Right lobe of liver (tissue), 6 donors: ENCODE measurements around the gene ING5. TPM values are rescaled to one million over a fixed set of nuclear protein-coding genes. Genes with fewer than 3 reads are reported as not detected.

Experiments
- ATAC-seq, 4 donors: fragments of 200-7000 bp; cut with Tn5 transposase; one replicate each; pipeline ENCODE4 v1.9.1; 2020; ENCODE audit warnings: mild to moderate bottlenecking in 4 of 4, moderate library complexity in 4 of 4
- DNase-seq, 3 donors: peaks; one replicate each; pipeline ENCODE4 v3.0.0-alpha.2; 2020
- H3K27ac ChIP-seq, 3 donors: fragments of 200-600 bp; one replicate each; pipeline ENCODE4 v1.8.0; 2022
- H3K27me3 ChIP-seq, 2 donors: fragments of 200-600 bp; one replicate each; pipeline ENCODE4 v1.8.0; 2022
- H3K36me3 ChIP-seq, 4 donors: fragments of 200-600 bp; sonication (generic) in 1 of 4; one replicate each; pipeline versions ENCODE4 v1.5.1 to v1.8.0; 2017 to 2022; ENCODE audit warnings: control low read depth in 1 of 4
- H3K4me1 ChIP-seq, 4 donors: fragments of 200-600 bp; sonication (generic) in 1 of 4; one replicate each; pipeline versions ENCODE4 v1.5.1 to v1.8.0; 2017 to 2022; ENCODE audit warnings: control low read depth in 1 of 4
- H3K4me3 ChIP-seq, 3 donors: fragments of 200-600 bp; one replicate each; pipeline ENCODE4 v1.8.0; 2022
- H3K9me3 ChIP-seq, 4 donors: fragments of 200-600 bp; sonication (generic) in 1 of 4; one replicate each; pipeline versions ENCODE4 v1.5.1 to v1.8.0; 2017 to 2022; ENCODE audit warnings: control low read depth in 1 of 4
- CTCF ChIP-seq, 4 donors: fragments of 200-600 bp in 3 of 4; fragments of 450-650 bp in 1 of 4; IDR thresholded peaks; one replicate each; pipeline versions ENCODE4 v1.5.1 to v1.8.0; 2016 to 2022; ENCODE audit warnings: antibody characterized with exemption in 4 of 4, mild to moderate bottlenecking in 2 of 4
- POLR2A ChIP-seq: fragments of 450-650 bp; IDR thresholded peaks from one replicate; pipeline ENCODE4 v1.6.1; 2017; ENCODE audit warnings: antibody characterized with exemption, mild to moderate bottlenecking
- WGBS: methylation state at CpG from one replicate; pipeline ENCODE4 v1.1.6; 2018; ENCODE audit warnings: low coverage, low lambda C conversion rate; ENCODE audit not compliant: insufficient coverage; ENCODE audit errors: missing lambda C conversion rate; 5-methylcytosine and 5-hydroxymethylcytosine counted together
- intact Hi-C, 2 donors: fragments of 100-400 bp; cut with DNase I; formaldehyde crosslinking; loops; one replicate each; pipeline versions ENCODE4 v1.11.2 to v1.14.1; 2022
- total RNA-seq, 6 experiments: library from RNA; depleted of rRNA in 2 of 6; stranded (reverse); fragments of >200 nt in 2 of 6; fragmentation: NEBNext Ultra II Directional in 3 of 6; extraction: Animal tissue kit (Norgen Biotek cat#: 25700) in 3 of 6; gene quantifications; one replicate each; pipeline versions ENCODE4 v1.1.0 to v1.2.4, GENCODE V29; 2016 to 2023
- donor health status: DM: no; HTN: yes; CAD: no.
- donor health status: DM: no; HTN: no; CAD: no.
- donor health status: DM: no; HTN: no; CAD: no.
- donor health status: DM: no; HTN: yes; CAD: no.
- donor health status: DM: no; HTN: yes; CAD: no.

The ING5 gene
- total RNA-seq, 6 experiments from 2014 or later, result 8.2 to 20.3 (median 13.0) TPM

GRCh38 chr2:241666627-241667400 is 35.0 kb upstream of the ING5 start:
- Histone ChIP-seq H3K4me3 (no peak overlapping the region), H3K27me3 (no peaks in the 10 kb centered on the region), H3K4me1 (no peaks in the 10 kb centered on the region), H3K9me3 (no peaks in the 10 kb centered on the region), H3K27ac (no peak overlapping the region), H3K36me3 (peaks cover 0 to 33% (median 8%) of the 10 kb centered on the region in 4 donors)
- intact Hi-C loops, result no loop called here
- no peak for DNase-seq
- TF ChIP-seq CTCF (IDR thresholded peaks at IDR 0.05) (no peak), POLR2A (no peak)
- 91% methylated on average over 6 of the region's 42 CpGs for WGBS
- peak in 3 of 4 donors; percentile 25 to 40 (median 31) for ATAC-seq

GRCh38 chr2:241668354-241668753 is 33.5 kb upstream of the ING5 start:
- intact Hi-C loops, result no loop called here
- Histone ChIP-seq H3K36me3 (peaks cover 0 to 39% (median 8%) of the 10 kb centered on the region in 4 donors), H3K4me3 (no peak overlapping the region), H3K27me3 (no peaks in the 10 kb centered on the region), H3K27ac (no peak overlapping the region), H3K4me1 (no peaks in the 10 kb centered on the region), H3K9me3 (no peaks in the 10 kb centered on the region)
- DNase-seq, result no peak
- TF ChIP-seq CTCF (IDR thresholded peaks at IDR 0.05) (no peak), POLR2A (no peak)
- ATAC-seq, result no peak
- 94% methylated on average over 14 of the region's 21 CpGs for WGBS

DNA sequence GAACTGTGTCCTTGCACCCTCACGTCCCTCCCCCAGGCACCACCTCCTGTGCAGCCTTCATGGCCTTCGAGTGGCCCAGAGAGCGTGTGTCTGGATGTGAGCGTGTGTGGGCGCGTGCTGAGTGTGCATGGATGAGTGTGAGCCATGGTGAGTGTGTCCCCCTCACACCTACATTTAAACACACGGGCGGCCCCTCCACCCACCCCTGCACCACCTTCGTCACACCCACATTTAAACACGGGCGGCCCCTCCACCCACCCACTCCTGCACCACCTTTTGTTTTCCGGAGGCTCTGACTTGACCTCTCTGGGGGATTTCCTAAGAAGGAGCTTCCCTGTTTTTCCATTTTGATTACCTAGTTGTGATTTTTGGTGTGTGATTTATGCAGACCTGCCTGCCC is 33.0 kb upstream of the ING5 start:
- intact Hi-C loops, result no loop called here
- WGBS, result 87% methylated on average over 8 of the region's 12 CpGs
- DNase-seq, result no peak

DNA sequence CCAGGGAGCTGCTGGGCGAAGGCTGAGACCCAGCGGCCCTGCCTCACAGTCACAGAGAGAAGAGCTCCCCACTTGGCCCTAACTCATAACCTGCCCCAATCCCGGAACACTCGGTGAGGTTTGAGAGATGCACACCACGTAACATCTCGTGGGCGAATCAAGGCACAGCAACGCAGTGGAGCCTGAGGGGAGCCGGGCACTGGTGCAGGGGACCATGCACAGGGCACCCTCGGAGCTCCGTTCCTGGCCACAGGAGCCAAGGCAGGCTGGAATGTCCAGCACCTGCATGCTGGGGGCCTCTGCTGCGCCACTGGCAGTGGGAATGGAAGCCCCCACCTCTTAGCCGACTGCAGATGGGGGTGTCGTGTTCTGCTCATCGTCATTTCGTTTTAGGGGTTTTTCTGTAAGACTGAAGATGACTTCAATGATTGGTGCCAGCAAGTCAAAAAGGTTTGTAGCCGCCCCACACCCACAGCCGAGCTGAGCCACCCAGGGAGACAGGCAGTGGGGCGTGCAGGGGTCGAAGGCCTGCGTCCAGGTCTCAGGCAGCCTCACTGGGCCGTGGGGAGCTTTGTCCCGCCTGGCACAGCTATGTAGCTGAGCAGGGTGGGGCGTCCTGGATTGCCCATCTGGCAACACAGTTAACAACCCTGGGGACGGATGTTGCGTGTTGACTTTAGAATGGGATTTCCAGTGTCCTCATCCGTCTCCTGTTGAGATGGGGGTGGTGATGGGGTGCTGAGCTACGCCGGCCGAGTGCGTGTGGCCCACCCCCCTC is 31.3 kb upstream of the ING5 start:
- DNase-seq (no peak), ATAC-seq (no peak)
- intact Hi-C loops, result no loop called here
- TF ChIP-seq CTCF (IDR thresholded peaks at IDR 0.05), result no peak
- no peak for TF ChIP-seq POLR2A
- Histone ChIP-seq H3K4me1 (no peaks in the 10 kb centered on the region), H3K4me3 (no peak overlapping the region), H3K36me3 (peaks cover 0 to 39% (median 8%) of the 10 kb centered on the region in 4 donors), H3K9me3 (no peaks in the 10 kb centered on the region), H3K27ac (no peak overlapping the region), H3K27me3 (no peaks in the 10 kb centered on the region)
- WGBS, result 33% methylated on average over 1 of the region's 31 CpGs

More for the DNA sequence above, 33.0 kb upstream of the ING5 start:
- no peak for ATAC-seq
- no peaks in the 10 kb centered on the region for H3K4me1 ChIP-seq
- H3K36me3 ChIP-seq, result peaks cover 0 to 39% (median 8%) of the 10 kb centered on the region in 4 donors
- H3K4me3 ChIP-seq, result no peak overlapping the region
- H3K27ac ChIP-seq, result no peak overlapping the region
- no peak for TF ChIP-seq POLR2A
- no peak for TF ChIP-seq CTCF (IDR thresholded peaks at IDR 0.05)
- no peaks in the 10 kb centered on the region for H3K27me3 ChIP-seq
- H3K9me3 ChIP-seq, result no peaks in the 10 kb centered on the region
